ENCODE measurements around the gene CSN3.

DNA sequence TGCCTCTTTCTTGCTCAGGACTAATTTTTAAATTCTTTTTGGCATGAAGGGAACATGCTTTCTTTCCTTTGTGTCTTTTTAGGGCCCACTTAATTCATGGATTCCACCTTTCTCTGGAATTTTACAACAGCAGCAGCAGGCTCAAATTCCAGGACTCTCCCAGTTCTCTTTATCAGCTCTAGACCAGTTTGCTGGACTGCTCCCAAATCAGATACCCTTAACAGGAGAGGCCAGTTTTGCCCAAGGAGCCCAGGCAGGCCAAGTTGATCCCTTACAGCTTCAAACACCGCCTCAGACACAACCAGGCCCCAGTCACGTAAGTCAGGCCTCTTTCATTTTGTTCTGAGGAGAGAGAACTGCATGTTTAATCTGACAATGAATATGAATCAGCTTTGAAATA is 44.6 kb upstream of the CSN3 start:
- TF ChIP-seq CTCF (IDR thresholded peaks at IDR 0.05) (no peak), SIN3A (IDR thresholded peaks at IDR 0.05; ENCODE audit: borderline replicate concordance, low read depth, low read length) (no peak), EP300 (IDR thresholded peaks at IDR 0.05; ENCODE audit: borderline replicate concordance in 1 of 2, low read depth in 1 of 2, low read length in 1 of 2) (no peak)
- TF ChIP-seq, protein P1, sequence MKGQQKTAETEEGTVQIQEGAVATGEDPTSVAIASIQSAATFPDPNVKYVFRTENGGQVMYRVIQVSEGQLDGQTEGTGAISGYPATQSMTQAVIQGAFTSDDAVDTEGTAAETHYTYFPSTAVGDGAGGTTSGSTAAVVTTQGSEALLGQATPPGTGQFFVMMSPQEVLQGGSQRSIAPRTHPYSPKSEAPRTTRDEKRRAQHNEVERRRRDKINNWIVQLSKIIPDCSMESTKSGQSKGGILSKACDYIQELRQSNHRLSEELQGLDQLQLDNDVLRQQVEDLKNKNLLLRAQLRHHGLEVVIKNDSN (IDR thresholded peaks at IDR 0.05; ENCODE audit: borderline replicate concordance, low read depth), result no peak
- TF ChIP-seq, protein P2, sequence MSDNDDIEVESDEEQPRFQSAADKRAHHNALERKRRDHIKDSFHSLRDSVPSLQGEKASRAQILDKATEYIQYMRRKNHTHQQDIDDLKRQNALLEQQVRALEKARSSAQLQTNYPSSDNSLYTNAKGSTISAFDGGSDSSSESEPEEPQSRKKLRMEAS (IDR thresholded peaks at IDR 0.05; ENCODE audit: low read depth), result no peak
